HL-60/S4 treated with retinoic acid at 250 ng/mL for 4 days and 3 days (cell line): ENCODE measurements around the gene CD34.

ENCODE experiments used
- in situ Hi-C: fragments of 300-500 bp; cut with MboI; formaldehyde crosslinking; loops from 2 replicates; pipeline ENCODE4 v1.7.0; 2022; ENCODE audit warnings: low sequenced_read_pairs

The CD34 gene

GRCh38 chr1:207836591-207837347 lies 74.2 kb downstream of the CD34 start:
- in situ Hi-C loops = no loop called here

GRCh38 chr1:207835958-207836357 lies 75.0 kb downstream of the CD34 start:
- in situ Hi-C loops = no loop called here

- in situ Hi-C loops = no loop called here
Measured at GRCh38 chr1:207833956-207834660, 76.8 kb downstream of the CD34 start.

GRCh38 chr1:207833381-207833780 lies 77.5 kb downstream of the CD34 start:
- in situ Hi-C loops = no loop called here

GRCh38 chr1:207832796-207833195 lies 78.1 kb downstream of the CD34 start:
- in situ Hi-C loops = no loop called here

- in situ Hi-C loops = no loop called here
Measured at GRCh38 chr1:207831517-207832327, 79.2 kb downstream of the CD34 start.
